KMS-11 (cell line): Measurements from ENCODE around the gene CDC42SE2.
"Not testable (repeated sequence)": the region's sequence is repeated elsewhere in the genome, so short reads cannot be mapped to it uniquely, and the experiment has no call there.

Experiments used
- H2AFZ ChIP-seq: fragments of 200-600 bp; sonication (generic); 2 replicates; pipeline ENCODE4 v1.6.1; 2016; ENCODE audit warnings: antibody characterized with exemption, mixed run types, low read depth
- H3K27ac ChIP-seq: fragments of 200-600 bp; sonication (generic); 2 replicates; pipeline ENCODE4 v1.6.1; 2016; ENCODE audit warnings: mild to moderate bottlenecking, mixed run types
- H3K27me3 ChIP-seq: fragments of 200-600 bp; sonication (generic); 2 replicates; pipeline ENCODE4 v1.6.1; 2017; ENCODE audit warnings: mild to moderate bottlenecking, low read depth, mixed run types, moderate library complexity; ENCODE audit not compliant: insufficient read depth
- H3K36me3 ChIP-seq: fragments of 200-600 bp; sonication (generic); 2 replicates; pipeline ENCODE4 v1.6.1; 2017; ENCODE audit warnings: mild to moderate bottlenecking, mixed run types; ENCODE audit not compliant: insufficient read depth
- H3K4me1 ChIP-seq: fragments of 200-600 bp; sonication (generic); 2 replicates; pipeline ENCODE4 v1.6.1; 2016; ENCODE audit warnings: mild to moderate bottlenecking, low read depth, mixed run types; ENCODE audit not compliant: poor library complexity, severe bottlenecking
- H3K4me2 ChIP-seq: fragments of 200-600 bp; sonication (generic); 2 replicates; pipeline ENCODE4 v1.7.0; 2016; ENCODE audit warnings: mild to moderate bottlenecking, mixed run types
- H3K4me3 ChIP-seq: fragments of 200-600 bp; sonication (generic); IDR thresholded peaks from 2 replicates; pipeline ENCODE4 v1.6.1; 2017; ENCODE audit warnings: low read depth, low read length, mixed read lengths; ENCODE audit not compliant: insufficient read depth
- H3K79me2 ChIP-seq: fragments of 200-600 bp; sonication (generic); 2 replicates; pipeline ENCODE4 v1.6.1; 2016; ENCODE audit warnings: low read depth, mixed run types; ENCODE audit not compliant: insufficient read depth
- H3K9ac ChIP-seq: fragments of 200-600 bp; sonication (generic); 2 replicates; pipeline ENCODE4 v1.6.1; 2016; ENCODE audit warnings: mild to moderate bottlenecking, mixed run types
- H4K20me1 ChIP-seq: fragments of 200-600 bp; sonication (generic); 2 replicates; pipeline ENCODE4 v1.6.1; 2016; ENCODE audit warnings: mild to moderate bottlenecking, mixed run types; ENCODE audit not compliant: insufficient read depth
- CTCF ChIP-seq: fragments of 200-600 bp; sonication (generic); conservative IDR thresholded peaks from 2 replicates; pipeline ENCODE4 v1.6.1; 2017; ENCODE audit warnings: low read depth, mild to moderate bottlenecking, antibody characterized with exemption, low read length, moderate library complexity, mixed read lengths

The CDC42SE2 gene

GRCh38 chr5:131250751-131251475 is 12.9 kb upstream of the CDC42SE2 start:
- Histone ChIP-seq H3K27me3 (no peaks in the 10 kb centered on the region), H2AFZ (no peak overlapping the region), H3K36me3 (no peaks in the 10 kb centered on the region), H3K9ac (no peak overlapping the region), H3K4me2 (no peak overlapping the region), H3K79me2 (no peaks in the 10 kb centered on the region), H3K4me3 (no peak overlapping the region), H3K4me1 (no peaks in the 10 kb centered on the region), H4K20me1 (no peaks in the 10 kb centered on the region), H3K27ac (no peak overlapping the region)
- no peak for TF ChIP-seq CTCF

GRCh38 chr5:131252824-131253171 is 11.1 kb upstream of the CDC42SE2 start:
- Histone ChIP-seq H3K9ac (no peak overlapping the region), H2AFZ (no peak overlapping the region), H3K36me3 (no peaks in the 10 kb centered on the region), H3K27me3 (no peaks in the 10 kb centered on the region), H3K4me1 (no peaks in the 10 kb centered on the region), H3K79me2 (no peaks in the 10 kb centered on the region), H3K4me2 (no peak overlapping the region), H3K27ac (no peak overlapping the region), H4K20me1 (no peaks in the 10 kb centered on the region), H3K4me3 (no peak overlapping the region)
- no peak for TF ChIP-seq CTCF

GRCh38 chr5:131254025-131254424 is 9.8 kb upstream of the CDC42SE2 start:
- H3K4me1 ChIP-seq, H3K4me3 ChIP-seq, H3K9ac ChIP-seq, H3K27ac ChIP-seq, H2AFZ ChIP-seq, H4K20me1 ChIP-seq, H3K36me3 ChIP-seq, H3K79me2 ChIP-seq, H3K27me3 ChIP-seq, H3K4me2 ChIP-seq: not testable (repeated sequence)

GRCh38 chr5:131254741-131255140 is 9.1 kb upstream of the CDC42SE2 start:
- Histone ChIP-seq H3K36me3 (no peaks in the 10 kb centered on the region), H3K4me2 (no peak overlapping the region), H2AFZ (no peak overlapping the region), H3K4me3 (no peak overlapping the region), H3K79me2 (no peaks in the 10 kb centered on the region), H3K27ac (no peak overlapping the region), H3K27me3 (no peaks in the 10 kb centered on the region), H4K20me1 (no peaks in the 10 kb centered on the region), H3K4me1 (no peaks in the 10 kb centered on the region), H3K9ac (no peak overlapping the region)
- TF ChIP-seq CTCF, result no peak

- Histone ChIP-seq H3K27me3 (no peaks in the 10 kb centered on the region), H3K4me1 (no peaks in the 10 kb centered on the region), H3K4me3 (no peak overlapping the region), H3K79me2 (no peaks in the 10 kb centered on the region), H3K27ac (no peak overlapping the region), H4K20me1 (no peaks in the 10 kb centered on the region), H3K36me3 (no peaks in the 10 kb centered on the region), H3K4me2 (no peak overlapping the region), H2AFZ (no peak overlapping the region), H3K9ac (no peak overlapping the region)
- TF ChIP-seq CTCF, result no peak
Measured at GRCh38 chr5:131256507-131256823, 7.4 kb upstream of the CDC42SE2 start.
